Measurements from ENCODE around the gene METTL17. TPM values are rescaled to one million over a fixed set of nuclear protein-coding genes. Genes with fewer than 3 reads are reported as not detected.
A peak's percentile ranks its signal among the peaks of the same experiment; 100 is the strongest.

Gene METTL17
- total RNA-seq, 1 experiment from 2014 or later: 80.5 TPM

- Histone ChIP-seq H3K4me1 (peaks cover 15% of the 10 kb centered on the region), H3K4me3 (ENCODE audit: low read depth, low read length) (peak within 1 kb of the TSS; percentile 73), H3K9me3 (no peaks in the 10 kb centered on the region), H3K36me3 (ENCODE audit: control insufficient read depth, insufficient read depth, low read length) (no peaks in the 10 kb centered on the region), H3K27me3 (replicated peaks; ENCODE audit: control insufficient read depth, insufficient read depth, low read length) (no peaks in the 10 kb centered on the region)
- CTCF ChIA-PET: interaction anchor here (0.8 to 2.0 kb wide), 2 partner anchors 10 to 53 kb away, joined by 5 to 13 read pairs; no protein-coding TSS in a partner anchor
- H3K4me1 Mint-ChIP-seq (ENCODE audit: low read depth, unreplicated experiment): peaks cover 18% of the 10 kb centered on the region
- DNase-seq: peak; percentile 84 to 86
- TSS peak; percentile 64 for BruUV-seq (replicated peaks)
- peak within 1 kb of the TSS; percentile 72 for H3K4me3 Mint-ChIP-seq (ENCODE audit: unreplicated experiment)
- H3K27ac Mint-ChIP-seq (ENCODE audit: unreplicated experiment): peak within 1 kb of the TSS; percentile 73
- intact Hi-C loops (cut with micrococcal nuclease; ENCODE audit: unreplicated experiment): loop anchor here (1.0 kb wide), 1 partner anchor 14 kb away; no protein-coding TSS in a partner anchor
- H3K36me3 Mint-ChIP-seq (ENCODE audit: insufficient read depth, unreplicated experiment): no peaks in the 10 kb centered on the region
- H3K9me3 Mint-ChIP-seq (ENCODE audit: unreplicated experiment): no peaks in the 10 kb centered on the region
- POLR2A ChIA-PET: interaction anchor here (0.6 kb wide), 1 partner anchor 26 kb away, joined by 6 read pairs; the partner anchor contains the start of gene SLC39A2
- no peak for TF ChIP-seq CTCF (IDR thresholded peaks at IDR 0.05; ENCODE audit: insufficient read depth in 1 of 2, low read depth in 1 of 2, low read length in 1 of 2, severe bottlenecking in 1 of 2, unreplicated experiment in 1 of 2)
- H3K27me3 Mint-ChIP-seq (ENCODE audit: insufficient read depth, unreplicated experiment): no peaks in the 10 kb centered on the region
These were observed 35.0 kb downstream of the METTL17 start, which contains the start of gene NDRG2 for GRCh38 chr14:21024585-21025370. TSS of gene NDRG2 (minus strand) at chr14:21025061. CDS start at chr14:21023315, 1,746 bp downstream.

GRCh38 chr14:21025371-21026273, 35.8 kb downstream of the METTL17 start:
- ChIA-PET POLR2A (interaction anchor here (0.6 kb wide), 1 partner anchor 26 kb away, joined by 6 read pairs; the partner anchor contains the start of gene SLC39A2), CTCF (interaction anchor here (0.6 kb wide), 1 partner anchor 11 kb away, joined by 3 read pairs; no protein-coding TSS in a partner anchor)
- Mint-ChIP-seq H3K4me3 (ENCODE audit: unreplicated experiment) (peak overlapping the region; percentile 72), H3K36me3 (ENCODE audit: insufficient read depth, unreplicated experiment) (no peaks in the 10 kb centered on the region), H3K27ac (ENCODE audit: unreplicated experiment) (no peak overlapping the region), H3K27me3 (ENCODE audit: insufficient read depth, unreplicated experiment) (no peaks in the 10 kb centered on the region), H3K4me1 (ENCODE audit: low read depth, unreplicated experiment) (peaks cover 18% of the 10 kb centered on the region), H3K9me3 (ENCODE audit: unreplicated experiment) (no peaks in the 10 kb centered on the region)
- Histone ChIP-seq H3K9me3 (no peaks in the 10 kb centered on the region), H3K4me1 (peaks cover 15% of the 10 kb centered on the region), H3K4me3 (ENCODE audit: low read depth, low read length) (peak overlapping the region; percentile 73), H3K36me3 (ENCODE audit: control insufficient read depth, insufficient read depth, low read length) (no peaks in the 10 kb centered on the region), H3K27me3 (replicated peaks; ENCODE audit: control insufficient read depth, insufficient read depth, low read length) (no peaks in the 10 kb centered on the region)
- no TSS peak for BruUV-seq (replicated peaks)
- intact Hi-C loops (cut with micrococcal nuclease; ENCODE audit: unreplicated experiment): no loop called here
- DNase-seq: no peak
- no peak for TF ChIP-seq CTCF (IDR thresholded peaks at IDR 0.05; ENCODE audit: insufficient read depth in 1 of 2, low read depth in 1 of 2, low read length in 1 of 2, severe bottlenecking in 1 of 2, unreplicated experiment in 1 of 2)

Data from Caco-2 (cell line).